ENCODE results near the gene CDK18.
A peak's percentile ranks its signal among the peaks of the same experiment; 100 is the strongest.

Gene CDK18

DNA sequence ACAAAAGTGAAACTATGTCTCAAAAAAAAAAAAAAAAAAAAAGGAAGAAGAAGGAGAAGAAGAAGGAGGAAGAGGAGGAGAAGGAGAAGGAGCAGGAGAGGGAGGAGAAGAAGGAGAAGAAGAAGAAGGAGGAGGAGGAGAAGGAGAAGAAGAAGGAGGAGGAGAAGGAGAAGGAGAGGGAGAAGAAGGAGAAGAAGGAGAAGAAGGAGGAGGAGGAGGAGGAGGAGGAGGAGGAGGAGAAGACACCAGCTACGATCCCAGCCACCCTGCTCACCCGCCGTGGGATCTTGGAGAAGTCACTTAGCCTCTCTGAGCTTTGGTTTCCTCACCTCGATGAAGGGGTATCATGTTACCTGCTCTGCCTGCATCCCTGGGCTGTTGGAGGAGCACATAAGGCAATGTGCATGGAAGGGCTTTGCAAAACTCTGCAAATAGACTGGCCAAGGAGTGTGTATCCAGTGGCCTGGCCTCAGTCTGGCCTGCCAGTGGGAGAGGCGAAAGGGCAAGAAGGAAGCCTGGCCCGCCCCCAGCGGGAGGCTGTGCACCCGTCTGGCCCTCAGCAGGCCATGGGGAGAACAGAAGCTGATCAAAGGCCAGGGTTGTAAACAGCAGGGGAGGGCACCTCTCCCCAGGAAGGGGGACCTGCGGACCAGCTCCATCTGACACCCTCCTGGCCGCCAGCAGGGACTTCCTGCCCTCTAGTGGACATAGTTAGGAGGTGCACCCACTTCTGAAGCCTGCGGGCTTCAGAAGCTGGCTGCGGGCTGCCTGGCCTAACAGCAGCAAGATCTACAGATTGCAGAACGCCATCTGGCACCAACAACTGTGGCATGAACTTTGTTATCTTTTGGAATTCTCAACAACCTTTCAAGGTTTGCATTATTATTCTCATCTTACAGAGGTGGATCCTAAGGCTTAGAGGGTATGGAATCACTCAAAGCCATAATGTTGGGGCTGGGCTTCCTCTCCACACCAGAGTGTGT, 19.2 kb upstream of the CDK18 start:
- TF ChIP-seq, protein P1, sequence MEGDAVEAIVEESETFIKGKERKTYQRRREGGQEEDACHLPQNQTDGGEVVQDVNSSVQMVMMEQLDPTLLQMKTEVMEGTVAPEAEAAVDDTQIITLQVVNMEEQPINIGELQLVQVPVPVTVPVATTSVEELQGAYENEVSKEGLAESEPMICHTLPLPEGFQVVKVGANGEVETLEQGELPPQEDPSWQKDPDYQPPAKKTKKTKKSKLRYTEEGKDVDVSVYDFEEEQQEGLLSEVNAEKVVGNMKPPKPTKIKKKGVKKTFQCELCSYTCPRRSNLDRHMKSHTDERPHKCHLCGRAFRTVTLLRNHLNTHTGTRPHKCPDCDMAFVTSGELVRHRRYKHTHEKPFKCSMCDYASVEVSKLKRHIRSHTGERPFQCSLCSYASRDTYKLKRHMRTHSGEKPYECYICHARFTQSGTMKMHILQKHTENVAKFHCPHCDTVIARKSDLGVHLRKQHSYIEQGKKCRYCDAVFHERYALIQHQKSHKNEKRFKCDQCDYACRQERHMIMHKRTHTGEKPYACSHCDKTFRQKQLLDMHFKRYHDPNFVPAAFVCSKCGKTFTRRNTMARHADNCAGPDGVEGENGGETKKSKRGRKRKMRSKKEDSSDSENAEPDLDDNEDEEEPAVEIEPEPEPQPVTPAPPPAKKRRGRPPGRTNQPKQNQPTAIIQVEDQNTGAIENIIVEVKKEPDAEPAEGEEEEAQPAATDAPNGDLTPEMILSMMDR (IDR thresholded peaks at IDR 0.05; ENCODE audit: low read depth, low read length): peak; percentile 97
- Histone ChIP-seq H3K27me3 (peaks cover 7% of the 10 kb centered on the region; the same call in 1 of the 2 replicates), H3K4me1 (peaks cover 4% of the 10 kb centered on the region; the same call in 1 of the 2 replicates), H3K36me3 (no peaks in the 10 kb centered on the region), H3K9me3 (no peaks in the 10 kb centered on the region), H3K4me3 (ENCODE audit: low read depth, low read length) (no peak overlapping the region)
- peak; percentile 78 for DNase-seq

DNA sequence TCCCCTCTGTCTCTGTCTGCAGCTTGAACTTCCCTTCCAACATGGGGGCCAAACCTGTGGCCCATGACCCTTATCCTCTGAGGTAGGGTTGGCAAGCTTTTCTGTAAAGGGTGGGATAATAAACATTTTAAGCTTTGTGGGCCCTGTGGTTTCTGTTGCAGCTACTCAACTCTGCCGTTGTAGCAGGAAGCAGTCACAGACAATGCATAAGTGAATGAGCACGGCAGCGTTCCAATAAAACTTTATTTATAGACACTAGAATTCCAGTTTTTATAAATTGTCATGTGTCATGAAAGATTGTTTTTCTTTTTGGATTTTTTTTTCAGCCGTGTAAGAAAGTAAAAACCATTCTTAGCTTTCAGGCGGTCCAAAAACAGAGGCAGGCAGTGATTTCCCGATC, 18.2 kb upstream of the CDK18 start:
- H3K27me3 ChIP-seq: peaks cover 7% of the 10 kb centered on the region; the same call in 1 of the 2 replicates
- TF ChIP-seq, protein P1 (IDR thresholded peaks at IDR 0.05; ENCODE audit: low read depth, low read length): no peak
- no peaks in the 10 kb centered on the region for H3K9me3 ChIP-seq
- H3K4me3 ChIP-seq (ENCODE audit: low read depth, low read length): no peak overlapping the region
- H3K36me3 ChIP-seq: no peaks in the 10 kb centered on the region
- peaks cover 4% of the 10 kb centered on the region; the same call in 1 of the 2 replicates for H3K4me1 ChIP-seq
- DNase-seq: no peak

DNA sequence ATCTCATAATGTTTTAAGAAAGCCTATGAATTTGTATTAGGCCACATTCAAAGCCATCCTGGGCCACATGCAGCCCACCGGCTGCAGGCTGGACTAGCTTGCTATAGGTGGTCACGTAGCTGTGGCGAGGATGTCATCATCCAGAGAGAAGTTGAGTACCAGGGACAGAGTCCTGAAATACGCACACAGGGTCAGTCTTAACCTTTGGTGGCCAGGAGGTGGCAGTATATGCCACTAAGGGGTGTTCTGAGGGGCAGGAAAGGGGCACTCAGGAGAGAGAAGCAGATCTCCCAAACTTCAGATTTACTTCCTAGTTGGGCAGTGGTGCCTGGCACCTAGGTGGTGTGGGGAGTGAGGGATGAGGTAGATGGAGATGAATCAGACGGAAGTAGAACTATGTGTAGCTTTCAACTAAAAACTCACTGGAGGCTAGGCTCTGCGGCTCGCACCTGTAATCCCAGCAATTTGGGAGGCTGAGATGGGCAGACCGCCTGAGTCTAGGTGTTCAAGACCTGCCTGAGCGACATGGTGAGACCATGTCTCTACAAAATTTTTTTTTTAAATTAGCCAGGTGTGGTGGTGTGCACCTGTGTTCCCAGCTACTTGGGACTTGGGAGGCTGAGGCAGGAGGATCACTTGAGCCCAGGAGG, 16.3 kb upstream of the CDK18 start:
- no peaks in the 10 kb centered on the region for H3K9me3 ChIP-seq
- TF ChIP-seq, protein P1 (IDR thresholded peaks at IDR 0.05; ENCODE audit: low read depth, low read length): peak; percentile 90
- peaks cover under 1% of the 10 kb centered on the region; the same call in 1 of the 2 replicates for H3K27me3 ChIP-seq
- peak; percentile 68 for DNase-seq
- no peaks in the 10 kb centered on the region for H3K36me3 ChIP-seq
- H3K4me3 ChIP-seq (ENCODE audit: low read depth, low read length): no peak overlapping the region
- H3K4me1 ChIP-seq: peaks cover 5% of the 10 kb centered on the region; the same call in 1 of the 2 replicates

DNA sequence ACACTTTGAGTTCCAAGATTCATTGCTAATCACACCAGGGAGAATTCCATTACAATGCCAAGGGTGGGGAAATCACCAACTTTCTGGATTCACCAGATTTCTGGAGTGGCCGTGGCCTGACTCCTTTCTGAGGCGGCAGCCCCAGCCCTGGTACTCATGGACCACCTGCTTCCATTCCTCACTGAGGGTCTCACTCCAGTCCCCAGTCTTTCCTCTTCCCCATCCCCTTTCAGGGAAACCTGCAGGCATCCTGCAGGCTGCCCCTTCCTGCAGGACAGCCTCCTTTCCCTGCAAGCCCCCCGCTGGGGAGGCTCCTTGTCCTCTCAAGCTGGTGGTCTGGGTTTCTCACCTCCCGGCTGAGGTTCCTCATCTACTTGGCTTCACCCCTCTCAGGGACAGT, 12.7 kb upstream of the CDK18 start:
- Histone ChIP-seq H3K9me3 (no peaks in the 10 kb centered on the region), H3K4me1 (peaks cover 4% of the 10 kb centered on the region; the same call in 1 of the 2 replicates), H3K27me3 (no peaks in the 10 kb centered on the region), H3K4me3 (ENCODE audit: low read depth, low read length) (no peak overlapping the region), H3K36me3 (no peaks in the 10 kb centered on the region)
- DNase-seq: no peak
- TF ChIP-seq, protein P1 (IDR thresholded peaks at IDR 0.05; ENCODE audit: low read depth, low read length): no peak

DNA sequence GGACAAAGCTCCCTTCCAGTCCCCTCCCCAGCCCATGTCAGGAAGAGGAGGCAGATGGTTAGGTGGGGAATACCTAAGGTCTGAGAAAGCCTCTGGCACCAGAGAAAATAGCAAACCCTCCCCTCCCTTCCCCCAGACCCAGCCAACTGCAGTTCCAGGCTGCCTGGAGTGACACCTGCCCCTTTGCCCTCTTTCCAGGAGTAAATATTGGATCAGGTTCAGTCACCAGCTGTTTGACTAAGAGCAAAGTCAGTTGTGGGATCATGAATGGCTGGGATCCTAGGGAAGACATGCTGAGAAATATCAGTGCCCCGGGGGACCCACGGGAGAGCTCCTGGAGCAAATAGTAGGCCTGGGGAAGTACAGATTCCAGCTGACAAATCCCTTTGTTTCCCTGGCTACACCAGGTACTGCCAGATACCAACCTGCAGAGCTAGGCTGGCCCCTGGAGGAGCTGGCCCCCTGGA, 12.2 kb upstream of the CDK18 start:
- TF ChIP-seq, protein P1 (IDR thresholded peaks at IDR 0.05; ENCODE audit: low read depth, low read length): no peak
- H3K4me3 ChIP-seq (ENCODE audit: low read depth, low read length): no peak overlapping the region
- DNase-seq: no peak
- H3K36me3 ChIP-seq: no peaks in the 10 kb centered on the region
- H3K4me1 ChIP-seq: peaks cover 4% of the 10 kb centered on the region; the same call in 1 of the 2 replicates
- no peaks in the 10 kb centered on the region for H3K27me3 ChIP-seq
- no peaks in the 10 kb centered on the region for H3K9me3 ChIP-seq

Data from BE2C (cell line).